Mucosa of rectum (tissue), 2 donors: Measurements from ENCODE around the gene MYO1D.

ENCODE experiments used
- H3K27ac ChIP-seq, 2 donors: one replicate each; pipeline ENCODE4 v1.7.0; 2013; ENCODE audit warnings: inconsistent platforms in 2 of 2, low read depth in 2 of 2, low read length in 2 of 2
- H3K27me3 ChIP-seq, 2 donors: one replicate each; pipeline ENCODE4 v1.7.0; 2013; ENCODE audit warnings: low read length in 2 of 2; ENCODE audit not compliant: control insufficient read depth in 2 of 2, insufficient read depth in 2 of 2
- H3K36me3 ChIP-seq, 2 donors: one replicate each; pipeline ENCODE4 v1.7.0; 2013; ENCODE audit warnings: low read length in 2 of 2; ENCODE audit not compliant: control insufficient read depth in 2 of 2, insufficient read depth in 2 of 2
- H3K4me1 ChIP-seq, 2 donors: one replicate each; pipeline ENCODE4 v1.7.0; 2013; ENCODE audit warnings: low read length in 2 of 2, mild to moderate bottlenecking in 1 of 2; ENCODE audit not compliant: control insufficient read depth in 2 of 2, insufficient read depth in 2 of 2
- H3K4me3 ChIP-seq, 2 donors: one replicate each; pipeline ENCODE4 v1.7.0; 2013; ENCODE audit warnings: low read length in 2 of 2
- H3K9ac ChIP-seq, 2 donors: one replicate each; pipeline ENCODE4 v1.7.0; 2013; ENCODE audit warnings: low read length in 2 of 2, low read depth in 1 of 2, mild to moderate bottlenecking in 1 of 2
- H3K9me3 ChIP-seq, 2 donors: one replicate each; pipeline ENCODE4 v1.7.0; 2013; ENCODE audit warnings: low read length in 2 of 2; ENCODE audit not compliant: control insufficient read depth in 2 of 2
- donor health status: healthy.
- donor health status: Normal muscosa, but diverticular disease.

Gene MYO1D

DNA sequence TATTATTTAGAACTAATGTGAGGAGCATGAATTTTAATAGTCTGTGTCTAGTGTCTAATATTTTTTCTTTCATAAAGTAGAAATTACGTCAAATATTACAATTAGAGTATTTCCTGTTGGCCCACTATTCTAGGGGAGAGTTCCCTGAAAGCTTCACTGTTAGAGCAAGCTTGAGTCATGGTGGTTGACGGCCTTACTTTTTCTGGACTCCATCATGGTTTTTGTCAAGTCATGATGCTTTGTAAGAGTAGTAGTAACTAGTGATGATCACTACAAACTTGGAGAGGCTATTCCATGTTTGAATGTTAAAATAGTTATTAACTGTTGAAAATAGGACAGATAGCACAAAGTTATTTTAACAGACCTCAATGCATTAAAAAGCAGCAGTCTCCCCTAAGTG is 431.0 kb downstream of the MYO1D start:
- no peak overlapping the region for H3K9ac ChIP-seq

DNA sequence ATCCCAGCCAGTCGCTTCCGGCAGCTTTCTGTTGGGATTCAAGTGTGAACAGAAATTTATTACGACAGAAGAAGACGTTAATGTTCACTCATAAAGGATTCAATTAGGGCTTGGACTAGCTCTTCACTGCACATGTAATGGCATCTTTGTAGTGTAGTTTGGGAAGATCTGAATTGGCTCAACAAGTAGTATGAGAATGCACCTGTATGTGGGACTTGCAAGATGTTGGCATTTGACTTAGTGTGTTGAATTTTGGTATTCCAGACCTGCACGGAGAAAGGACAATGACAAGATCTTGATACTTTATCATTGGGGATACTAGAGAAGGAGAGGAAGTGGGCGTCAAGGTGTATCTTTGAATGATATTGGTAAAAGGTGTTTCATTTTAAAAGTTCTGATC is 431.4 kb downstream of the MYO1D start:
- peaks cover 5 to 21% of the 10 kb centered on the region in 2 donors for H3K36me3 ChIP-seq
- H3K27me3 ChIP-seq = no peaks in the 10 kb centered on the region
- peak overlapping the region; percentile 90 to 95 for H3K4me3 ChIP-seq
- peaks cover 13 to 14% of the 10 kb centered on the region in 2 donors for H3K4me1 ChIP-seq
- H3K9ac ChIP-seq = peak overlapping the region; percentile 69 to 85
- H3K27ac ChIP-seq = no peak overlapping the region
- H3K9me3 ChIP-seq = no peaks in the 10 kb centered on the region

More for the DNA sequence above, 431.0 kb downstream of the MYO1D start:
- Histone ChIP-seq H3K27me3 (no peaks in the 10 kb centered on the region), H3K36me3 (peaks cover 5 to 26% of the 10 kb centered on the region in 2 donors), H3K4me3 (peak overlapping the region in 1 of 2 donors; percentile 95), H3K9me3 (no peaks in the 10 kb centered on the region), H3K4me1 (peaks cover 13 to 18% of the 10 kb centered on the region in 2 donors), H3K27ac (no peak overlapping the region)

DNA sequence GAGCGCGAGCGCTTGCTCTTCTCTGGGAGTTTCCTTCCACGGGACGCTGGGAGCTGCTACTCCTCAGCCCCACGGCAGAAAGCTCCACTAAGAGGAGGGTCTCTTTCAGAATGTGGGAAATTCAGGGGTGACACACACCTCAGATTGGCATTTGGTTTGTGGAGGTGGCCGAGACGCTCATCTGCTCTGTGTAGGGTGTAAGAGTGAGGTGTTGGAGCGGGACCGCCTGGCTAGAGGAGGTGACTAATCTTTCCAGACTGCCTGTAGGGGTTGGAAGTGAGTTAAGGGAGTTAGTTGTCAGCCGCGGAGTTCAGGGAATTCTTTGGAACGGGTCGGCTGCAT is 431.9 kb downstream of the MYO1D start:
- Histone ChIP-seq H3K27me3 (no peaks in the 10 kb centered on the region), H3K27ac (peak overlapping the region; percentile 67 to 74), H3K9me3 (no peaks in the 10 kb centered on the region), H3K4me1 (peaks cover 13 to 14% of the 10 kb centered on the region in 2 donors), H3K36me3 (peaks cover 5 to 20% of the 10 kb centered on the region in 2 donors), H3K9ac (peak overlapping the region; percentile 69 to 85), H3K4me3 (peak overlapping the region; percentile 90 to 95)

DNA sequence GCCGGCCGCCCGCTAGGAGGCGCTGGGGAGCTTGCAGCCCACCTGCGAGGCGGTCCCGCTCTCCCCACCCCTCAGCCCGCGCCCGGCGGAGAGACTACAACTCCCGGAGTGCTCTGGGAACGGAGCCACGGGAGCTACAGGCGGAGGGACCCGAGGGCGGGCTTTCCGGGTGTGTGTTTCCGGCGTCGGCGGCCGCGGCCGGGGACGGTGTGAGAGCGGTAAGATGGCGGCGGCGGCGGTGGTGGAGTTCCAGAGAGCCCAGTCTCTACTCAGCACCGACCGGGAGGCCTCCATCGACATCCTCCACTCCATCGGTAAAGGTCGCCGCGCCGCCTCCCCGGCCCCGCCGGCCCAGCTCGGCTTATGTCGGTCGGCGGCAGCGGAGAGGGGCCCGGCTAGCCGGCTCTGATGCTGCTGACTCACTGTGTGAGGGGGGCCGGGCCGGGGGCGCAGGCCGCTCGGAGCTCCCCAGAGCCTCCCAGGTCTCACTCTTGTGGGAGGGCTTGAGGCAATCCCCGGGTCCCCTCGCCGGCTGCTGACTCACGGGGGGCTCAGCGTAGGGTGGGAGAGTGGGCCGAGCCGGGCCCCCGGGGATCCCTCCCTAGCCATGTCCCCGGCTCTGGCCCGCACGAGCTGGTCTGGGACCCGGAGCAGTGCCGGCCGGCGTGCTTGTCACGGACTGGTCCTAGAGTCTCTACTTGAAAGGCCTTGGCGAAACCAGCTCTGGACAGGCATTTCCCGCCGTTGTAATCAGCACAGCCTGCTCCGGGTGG is 432.4 kb downstream of the MYO1D start, which contains the start of gene PSMD11:
TSS of gene PSMD11 (plus strand) at position 210 of the 773 bp plus-strand sequence. CDS start at position 224, 14 bp downstream.
- H3K9ac ChIP-seq = peak within 1 kb of the TSS; percentile 69 to 85
- H3K4me3 ChIP-seq = peak within 1 kb of the TSS; percentile 90 to 95
- peaks cover 5 to 17% of the 10 kb centered on the region in 2 donors for H3K36me3 ChIP-seq
- no peaks in the 10 kb centered on the region for H3K27me3 ChIP-seq
- H3K9me3 ChIP-seq = no peaks in the 10 kb centered on the region
- peak within 1 kb of the TSS; percentile 67 to 74 for H3K27ac ChIP-seq
- peaks cover 13 to 14% of the 10 kb centered on the region in 2 donors for H3K4me1 ChIP-seq

- Histone ChIP-seq H3K4me1 (peaks cover 13 to 14% of the 10 kb centered on the region in 2 donors), H3K27ac (no peak overlapping the region), H3K9me3 (no peaks in the 10 kb centered on the region), H3K4me3 (peak overlapping the region; percentile 74 to 90), H3K36me3 (peaks cover 5 to 11% of the 10 kb centered on the region in 2 donors), H3K27me3 (no peaks in the 10 kb centered on the region), H3K9ac (peak overlapping the region; percentile 57 to 85)
These were observed 433.1 kb downstream of the MYO1D start for GRCh38 chr17:32443827-32444300.
